ENCODE measurements around the gene EVL.

DNA sequence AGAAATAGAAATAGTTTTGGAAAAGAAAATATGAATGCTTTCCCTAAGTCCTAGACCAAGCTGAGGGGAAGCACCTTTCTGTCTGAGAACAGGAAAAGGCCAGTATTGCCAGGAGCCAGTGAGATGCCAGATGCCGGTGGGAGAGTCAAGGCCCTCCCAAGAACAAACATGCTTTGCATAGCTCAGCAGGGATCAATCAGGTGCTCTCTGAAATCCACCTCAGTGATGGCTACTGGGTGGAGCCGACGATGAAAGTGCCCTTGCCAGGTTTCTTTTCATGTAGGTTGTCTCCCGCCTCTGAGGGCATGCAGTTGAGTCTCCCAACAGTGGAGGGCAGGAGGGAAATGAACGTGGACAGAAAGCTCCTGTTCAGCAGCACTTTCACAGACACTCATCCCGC lies 66.0 kb downstream of the EVL start:
- TF ChIP-seq, protein P1, sequence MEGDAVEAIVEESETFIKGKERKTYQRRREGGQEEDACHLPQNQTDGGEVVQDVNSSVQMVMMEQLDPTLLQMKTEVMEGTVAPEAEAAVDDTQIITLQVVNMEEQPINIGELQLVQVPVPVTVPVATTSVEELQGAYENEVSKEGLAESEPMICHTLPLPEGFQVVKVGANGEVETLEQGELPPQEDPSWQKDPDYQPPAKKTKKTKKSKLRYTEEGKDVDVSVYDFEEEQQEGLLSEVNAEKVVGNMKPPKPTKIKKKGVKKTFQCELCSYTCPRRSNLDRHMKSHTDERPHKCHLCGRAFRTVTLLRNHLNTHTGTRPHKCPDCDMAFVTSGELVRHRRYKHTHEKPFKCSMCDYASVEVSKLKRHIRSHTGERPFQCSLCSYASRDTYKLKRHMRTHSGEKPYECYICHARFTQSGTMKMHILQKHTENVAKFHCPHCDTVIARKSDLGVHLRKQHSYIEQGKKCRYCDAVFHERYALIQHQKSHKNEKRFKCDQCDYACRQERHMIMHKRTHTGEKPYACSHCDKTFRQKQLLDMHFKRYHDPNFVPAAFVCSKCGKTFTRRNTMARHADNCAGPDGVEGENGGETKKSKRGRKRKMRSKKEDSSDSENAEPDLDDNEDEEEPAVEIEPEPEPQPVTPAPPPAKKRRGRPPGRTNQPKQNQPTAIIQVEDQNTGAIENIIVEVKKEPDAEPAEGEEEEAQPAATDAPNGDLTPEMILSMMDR (IDR thresholded peaks at IDR 0.05; ENCODE audit: low read depth, low read length): no peak
- no peak for TF ChIP-seq POLR2A (IDR thresholded peaks at IDR 0.05; ENCODE audit: extremely low read depth, insufficient read length)
- TF ChIP-seq, protein P2, sequence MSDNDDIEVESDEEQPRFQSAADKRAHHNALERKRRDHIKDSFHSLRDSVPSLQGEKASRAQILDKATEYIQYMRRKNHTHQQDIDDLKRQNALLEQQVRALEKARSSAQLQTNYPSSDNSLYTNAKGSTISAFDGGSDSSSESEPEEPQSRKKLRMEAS (IDR thresholded peaks at IDR 0.05; ENCODE audit: low read depth, low read length): no peak
- no peak for TF ChIP-seq MYC (IDR thresholded peaks at IDR 0.05; ENCODE audit: low read depth, low read length)
